Measurements from ENCODE around the gene DR1.

DR1 gene

DNA sequence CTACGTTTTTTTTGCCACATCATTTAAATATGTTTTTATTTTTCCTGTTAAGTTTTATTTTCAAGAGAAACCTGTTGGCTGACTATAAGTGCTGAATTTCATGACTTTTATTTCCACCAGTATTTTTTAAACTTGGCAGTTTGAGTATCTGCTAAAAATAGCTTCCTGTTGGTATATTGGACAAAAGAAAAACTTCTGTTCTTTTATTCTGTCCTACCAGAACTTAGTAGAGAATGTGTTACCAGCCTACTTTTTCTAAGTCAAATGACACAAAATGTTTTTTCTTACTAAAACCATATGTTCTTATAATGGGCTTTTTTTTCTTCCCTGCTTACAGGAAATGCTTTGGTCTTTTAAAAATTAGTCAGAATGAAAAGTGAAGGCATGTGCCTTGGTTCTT lies 7.6 kb downstream of the DR1 start:
- TF ChIP-seq, protein P1, sequence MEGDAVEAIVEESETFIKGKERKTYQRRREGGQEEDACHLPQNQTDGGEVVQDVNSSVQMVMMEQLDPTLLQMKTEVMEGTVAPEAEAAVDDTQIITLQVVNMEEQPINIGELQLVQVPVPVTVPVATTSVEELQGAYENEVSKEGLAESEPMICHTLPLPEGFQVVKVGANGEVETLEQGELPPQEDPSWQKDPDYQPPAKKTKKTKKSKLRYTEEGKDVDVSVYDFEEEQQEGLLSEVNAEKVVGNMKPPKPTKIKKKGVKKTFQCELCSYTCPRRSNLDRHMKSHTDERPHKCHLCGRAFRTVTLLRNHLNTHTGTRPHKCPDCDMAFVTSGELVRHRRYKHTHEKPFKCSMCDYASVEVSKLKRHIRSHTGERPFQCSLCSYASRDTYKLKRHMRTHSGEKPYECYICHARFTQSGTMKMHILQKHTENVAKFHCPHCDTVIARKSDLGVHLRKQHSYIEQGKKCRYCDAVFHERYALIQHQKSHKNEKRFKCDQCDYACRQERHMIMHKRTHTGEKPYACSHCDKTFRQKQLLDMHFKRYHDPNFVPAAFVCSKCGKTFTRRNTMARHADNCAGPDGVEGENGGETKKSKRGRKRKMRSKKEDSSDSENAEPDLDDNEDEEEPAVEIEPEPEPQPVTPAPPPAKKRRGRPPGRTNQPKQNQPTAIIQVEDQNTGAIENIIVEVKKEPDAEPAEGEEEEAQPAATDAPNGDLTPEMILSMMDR (IDR thresholded peaks at IDR 0.05; ENCODE audit: borderline replicate concordance, control extremely low read depth, extremely low read depth, insufficient read depth, missing control alignments) = no peak
- in situ Hi-C loops (cut with MboI; ENCODE audit: low sequenced_read_pairs, unreplicated experiment) = no loop called here
- no peak for DNase-seq (ENCODE audit: low spot score)

DNA sequence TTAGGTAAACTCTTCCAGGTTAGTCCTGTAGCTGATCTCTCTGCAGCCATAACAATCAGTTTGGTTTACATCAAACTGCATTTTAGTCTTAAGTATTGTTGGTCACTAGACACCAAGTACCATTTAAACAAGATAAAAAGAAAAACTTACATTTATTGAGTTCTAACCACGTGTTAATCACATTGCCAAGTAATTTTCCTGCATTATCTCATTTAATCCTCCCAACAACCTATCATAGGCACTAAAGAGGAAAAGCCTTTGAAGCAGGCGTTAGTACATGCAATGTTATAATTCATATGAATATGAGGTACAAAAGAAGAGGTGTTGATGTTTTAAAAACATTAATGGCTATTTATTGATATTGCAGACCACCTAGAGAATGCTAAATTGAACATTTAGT lies 9.0 kb downstream of the DR1 start:
- no peak for DNase-seq (ENCODE audit: low spot score)

DNA sequence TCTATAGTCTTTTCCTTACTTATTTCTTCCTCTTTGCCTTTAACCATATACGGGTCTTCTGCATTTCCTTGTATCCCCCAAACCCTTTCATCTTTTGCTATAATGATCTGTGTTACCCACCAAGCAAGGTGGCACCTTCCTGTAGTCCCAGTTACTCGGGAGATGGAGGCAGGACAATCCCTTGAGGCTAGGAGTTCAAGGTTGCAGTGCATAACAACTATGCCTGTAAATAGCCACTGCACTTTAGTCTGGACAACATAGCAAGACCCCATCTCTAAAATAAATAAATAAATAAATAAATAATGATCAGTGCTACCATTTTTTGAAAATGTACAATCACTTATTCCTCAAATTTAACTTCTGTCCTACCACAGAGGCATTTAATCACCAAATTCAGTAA lies 11.5 kb downstream of the DR1 start:
- TF ChIP-seq, protein P1 (IDR thresholded peaks at IDR 0.05; ENCODE audit: borderline replicate concordance, control extremely low read depth, extremely low read depth, insufficient read depth, missing control alignments) = no peak
- DNase-seq (ENCODE audit: low spot score) = no peak
- in situ Hi-C loops (cut with MboI; ENCODE audit: low sequenced_read_pairs, unreplicated experiment) = no loop called here

More for the DNA sequence above, 9.0 kb downstream of the DR1 start:
- in situ Hi-C loops (cut with MboI; ENCODE audit: low sequenced_read_pairs, unreplicated experiment) = no loop called here
- TF ChIP-seq, protein P1 (IDR thresholded peaks at IDR 0.05; ENCODE audit: borderline replicate concordance, control extremely low read depth, extremely low read depth, insufficient read depth, missing control alignments) = no peak

DNA sequence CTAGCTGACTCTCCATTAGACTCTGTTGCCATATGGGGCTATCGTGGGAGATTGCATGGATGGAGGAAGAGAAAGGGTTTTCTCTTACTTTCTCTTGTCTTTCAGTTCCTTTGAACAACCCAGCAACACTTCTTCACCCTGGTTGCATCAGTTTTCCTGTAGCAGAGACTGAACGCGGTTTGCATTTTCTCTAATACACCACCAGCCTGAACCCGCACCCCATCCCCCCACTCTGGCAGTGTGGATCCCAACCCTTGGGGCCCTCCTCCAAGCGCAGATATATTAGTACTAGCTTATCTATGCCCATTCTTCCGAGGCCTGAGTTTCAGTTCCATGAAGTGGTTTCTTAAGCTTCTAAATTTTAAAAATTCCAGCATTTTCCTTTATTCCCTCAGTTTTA lies 12.6 kb downstream of the DR1 start:
- in situ Hi-C loops (cut with MboI; ENCODE audit: low sequenced_read_pairs, unreplicated experiment) = no loop called here
- TF ChIP-seq, protein P1 (IDR thresholded peaks at IDR 0.05; ENCODE audit: borderline replicate concordance, control extremely low read depth, extremely low read depth, insufficient read depth, missing control alignments) = no peak
- no peak for DNase-seq (ENCODE audit: low spot score)

DNA sequence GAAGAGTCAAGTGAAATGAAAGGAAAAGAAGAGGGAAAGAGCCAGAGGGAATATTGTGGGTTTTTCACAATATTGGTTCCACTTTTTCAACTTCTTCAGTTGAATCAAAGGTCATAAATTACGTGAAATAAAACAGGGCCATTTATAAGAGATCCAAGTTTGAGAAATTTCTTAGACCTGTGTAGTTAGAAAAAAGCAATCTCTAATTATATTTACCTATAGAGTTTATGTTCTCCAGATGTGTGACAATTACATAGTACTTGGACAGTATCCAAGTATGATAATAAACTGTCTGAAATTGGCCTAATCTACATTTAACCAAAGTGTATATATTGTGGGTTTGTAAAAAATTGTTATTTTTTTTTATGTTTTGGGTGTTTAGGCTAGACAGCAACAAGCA lies 14.4 kb downstream of the DR1 start:
- TF ChIP-seq, protein P1 (IDR thresholded peaks at IDR 0.05; ENCODE audit: borderline replicate concordance, control extremely low read depth, extremely low read depth, insufficient read depth, missing control alignments) = no peak
- DNase-seq (ENCODE audit: low spot score) = no peak
- in situ Hi-C loops (cut with MboI; ENCODE audit: low sequenced_read_pairs, unreplicated experiment) = no loop called here

DNA sequence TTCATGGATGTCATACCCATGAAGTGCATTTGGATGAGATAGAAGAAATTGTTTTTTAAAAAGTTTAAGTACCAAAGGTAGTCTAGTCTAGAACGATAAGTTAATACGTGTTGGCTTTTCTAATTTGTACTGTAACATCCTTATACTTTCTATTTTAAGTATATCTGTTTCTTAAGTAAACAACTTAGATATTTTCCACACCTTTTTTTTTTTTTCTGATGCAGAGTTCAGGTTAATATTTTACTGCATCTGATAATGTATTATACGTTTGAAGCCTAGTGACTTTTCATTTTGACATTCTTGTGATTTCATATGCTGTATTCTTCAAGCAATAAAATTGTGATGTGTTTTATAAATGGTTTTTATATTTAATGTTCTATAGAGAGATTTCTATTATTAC lies 16.5 kb downstream of the DR1 start:
- in situ Hi-C loops (cut with MboI; ENCODE audit: low sequenced_read_pairs, unreplicated experiment) = no loop called here
- no peak for DNase-seq (ENCODE audit: low spot score)
- TF ChIP-seq, protein P1 (IDR thresholded peaks at IDR 0.05; ENCODE audit: borderline replicate concordance, control extremely low read depth, extremely low read depth, insufficient read depth, missing control alignments) = no peak

DNA sequence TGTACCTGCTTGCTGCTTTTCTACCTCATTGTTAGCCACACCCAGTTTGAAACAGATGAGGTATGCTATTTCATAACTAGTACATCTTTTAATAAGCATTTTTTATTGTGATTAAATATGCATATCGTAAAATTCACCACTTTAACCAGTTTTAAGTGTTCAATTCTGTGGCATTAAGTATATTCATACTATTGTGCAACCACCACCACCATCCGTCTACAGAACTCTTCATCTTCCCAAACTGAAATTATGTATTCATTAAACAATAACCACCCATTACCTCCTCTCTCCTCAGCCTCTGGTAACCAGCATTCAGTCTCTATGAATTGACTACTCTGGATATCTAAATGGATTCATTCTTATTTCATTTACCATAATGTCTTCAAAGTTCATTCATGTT lies 20.1 kb downstream of the DR1 start:
- in situ Hi-C loops (cut with MboI; ENCODE audit: low sequenced_read_pairs, unreplicated experiment) = no loop called here
- TF ChIP-seq, protein P1 (IDR thresholded peaks at IDR 0.05; ENCODE audit: borderline replicate concordance, control extremely low read depth, extremely low read depth, insufficient read depth, missing control alignments) = no peak
- DNase-seq (ENCODE audit: low spot score) = no peak
